MV-4-11 (cell line): ENCODE results near the gene CYP39A1.

Experiments
- DNase-seq: peaks from one replicate; lab custom pipeline; 2025; lab: John Stamatoyannopoulos, UW

Gene CYP39A1

GRCh38 chr6:46590765-46591164 is 61.9 kb downstream of the CYP39A1 start:
- no peak for DNase-seq

- DNase-seq, result no peak
Observed at GRCh38 chr6:46586906-46587305, 65.7 kb downstream of the CYP39A1 start.

GRCh38 chr6:46584586-46584985 is 68.0 kb downstream of the CYP39A1 start:
- DNase-seq, result no peak

- DNase-seq, result no peak
Observed at GRCh38 chr6:46583721-46584120, 68.9 kb downstream of the CYP39A1 start.

GRCh38 chr6:46583081-46583480 is 69.5 kb downstream of the CYP39A1 start:
- DNase-seq, result no peak

- no peak for DNase-seq
Observed at GRCh38 chr6:46581459-46582177, 71.0 kb downstream of the CYP39A1 start.

- DNase-seq, result no peak
Observed at GRCh38 chr6:46575530-46575929, 77.1 kb downstream of the CYP39A1 start.

- DNase-seq, result no peak
Observed at GRCh38 chr6:46573140-46573539, 79.5 kb downstream of the CYP39A1 start.

- no peak for DNase-seq
Observed at GRCh38 chr6:46565531-46565930, 87.1 kb downstream of the CYP39A1 start.

- DNase-seq, result no peak
Observed at GRCh38 chr6:46563924-46564323, 88.7 kb downstream of the CYP39A1 start.

GRCh38 chr6:46556053-46556452 is 96.6 kb downstream of the CYP39A1 start:
- DNase-seq, result no peak

- DNase-seq, result no peak
Observed at GRCh38 chr6:46555129-46555528, 97.5 kb downstream of the CYP39A1 start.

GRCh38 chr6:46549155-46549554 is 103.5 kb downstream of the CYP39A1 start:
- DNase-seq, result no peak

GRCh38 chr6:46541556-46541955 is 111.1 kb downstream of the CYP39A1 start:
- no peak for DNase-seq

GRCh38 chr6:46539866-46540265 is 112.8 kb downstream of the CYP39A1 start:
- DNase-seq, result peak; percentile 5

- DNase-seq, result no peak
Observed at GRCh38 chr6:46538800-46539480, 113.7 kb downstream of the CYP39A1 start.

GRCh38 chr6:46530896-46531295 is 121.7 kb downstream of the CYP39A1 start:
- DNase-seq, result no peak

- no peak for DNase-seq
Observed at GRCh38 chr6:46528961-46529750, 123.5 kb downstream of the CYP39A1 start.

- no peak for DNase-seq
Observed at GRCh38 chr6:46526607-46527006, 126.0 kb downstream of the CYP39A1 start.

- DNase-seq, result no peak
Observed at GRCh38 chr6:46525583-46525982, 127.0 kb downstream of the CYP39A1 start.

- no peak for DNase-seq
Observed at GRCh38 chr6:46521464-46521971, 131.1 kb downstream of the CYP39A1 start.

GRCh38 chr6:46517202-46517601 is 135.4 kb downstream of the CYP39A1 start:
- no peak for DNase-seq

- no peak for DNase-seq
Observed at GRCh38 chr6:46513533-46513932, 139.1 kb downstream of the CYP39A1 start.
